ENCODE measurements around the gene SYCE1.

DNA sequence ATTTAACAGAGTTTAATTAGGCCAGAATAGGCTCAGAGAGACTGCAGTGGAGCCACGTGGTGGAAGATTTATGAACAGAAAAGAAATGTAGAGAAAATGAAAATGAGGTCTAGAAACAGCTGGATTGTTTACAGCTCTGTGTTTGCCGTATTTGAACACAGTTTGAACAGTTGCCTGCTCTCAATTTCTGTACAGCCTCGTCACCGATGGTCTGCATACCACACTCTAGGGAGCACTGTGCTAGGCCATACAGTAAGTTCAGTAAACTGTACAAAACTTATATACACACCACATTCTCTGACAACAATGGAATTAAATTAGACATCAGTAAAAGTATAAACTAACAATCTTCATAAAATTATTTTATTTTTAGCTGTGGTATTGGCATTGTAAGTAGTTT lies 49.3 kb downstream of the SYCE1 start:
- TF ChIP-seq EZH2 (IDR thresholded peaks at IDR 0.05; ENCODE audit: borderline replicate concordance, insufficient read depth, low read length, poor library complexity, severe bottlenecking), result no peak
- no peak for TF ChIP-seq POLR2AphosphoS5 (IDR thresholded peaks at IDR 0.05)
- no peak for TF ChIP-seq SMC3 (conservative IDR thresholded peaks at IDR 0.05; ENCODE audit: poor library complexity)
- no peak for TF ChIP-seq CTCF (IDR thresholded peaks at IDR 0.05; ENCODE audit: poor library complexity, severe bottlenecking)
- TF ChIP-seq REST (IDR thresholded peaks at IDR 0.05; ENCODE audit: borderline replicate concordance), result no peak

Measured in neural cell (in vitro differentiated cells).